GM18520 (cell line): Measurements from ENCODE around the gene ABRAXAS1.
"Not testable (repeated sequence)": the region's sequence is repeated elsewhere in the genome, so short reads cannot be mapped to it uniquely, and the experiment has no call there.

Experiments used
- ATAC-seq: cut with Tn5 transposase; IDR thresholded peaks from one replicate; pipeline ENCODE4 v1.9.1; 2021; ENCODE audit not compliant: unreplicated experiment

ABRAXAS1 gene

DNA sequence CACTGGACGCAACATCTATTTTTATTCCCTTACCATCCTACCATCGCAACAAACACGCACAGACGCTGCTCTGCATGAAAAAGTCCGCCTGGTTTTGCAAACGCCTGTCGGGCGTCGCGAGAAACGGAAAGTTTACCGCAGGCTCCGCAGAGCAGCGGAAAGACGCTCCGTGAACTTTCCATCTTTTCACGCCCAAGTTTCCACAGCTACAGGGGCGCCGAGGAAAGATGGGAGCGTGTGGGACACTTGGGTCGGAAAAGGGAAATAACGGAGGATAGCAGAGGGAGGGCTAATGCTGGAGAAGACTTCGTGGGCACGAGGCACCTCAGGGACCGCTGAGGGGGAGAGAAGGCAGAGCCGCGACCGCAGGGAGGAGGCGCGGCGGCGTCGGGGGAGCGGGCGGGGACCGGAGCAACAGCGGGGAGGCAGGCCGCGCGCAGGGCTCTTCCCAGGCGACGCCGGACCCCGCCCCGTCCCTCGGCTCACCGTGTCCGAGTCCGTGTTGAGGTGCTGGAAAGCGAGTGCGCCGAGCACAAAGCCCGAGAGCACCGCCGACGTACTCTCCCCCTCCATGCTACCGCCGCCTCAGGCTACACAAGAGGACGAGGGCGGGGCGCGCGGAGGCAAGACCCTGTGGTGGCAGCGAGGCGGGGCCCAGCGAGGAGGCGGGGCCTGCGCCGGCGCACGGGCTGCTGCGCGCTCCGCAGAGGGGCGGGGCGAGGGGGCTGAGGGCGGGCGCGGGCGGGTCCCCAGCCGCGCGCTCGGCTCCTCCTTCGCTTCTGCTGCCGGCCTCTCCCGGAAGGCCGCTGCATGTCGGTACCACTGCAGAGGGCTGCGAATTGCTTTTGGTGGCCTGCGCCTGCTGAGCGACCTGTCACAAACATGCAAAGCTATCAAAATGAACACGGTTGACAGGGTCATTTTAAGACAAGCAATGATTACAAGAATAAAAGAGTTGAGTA lies at the start of gene ABRAXAS1:
ABRAXAS1 (minus strand) TSS at position 601 of the 962 bp plus-strand sequence; CDS start at position 573, 28 bp downstream.
- ATAC-seq, result peak; percentile 96

DNA sequence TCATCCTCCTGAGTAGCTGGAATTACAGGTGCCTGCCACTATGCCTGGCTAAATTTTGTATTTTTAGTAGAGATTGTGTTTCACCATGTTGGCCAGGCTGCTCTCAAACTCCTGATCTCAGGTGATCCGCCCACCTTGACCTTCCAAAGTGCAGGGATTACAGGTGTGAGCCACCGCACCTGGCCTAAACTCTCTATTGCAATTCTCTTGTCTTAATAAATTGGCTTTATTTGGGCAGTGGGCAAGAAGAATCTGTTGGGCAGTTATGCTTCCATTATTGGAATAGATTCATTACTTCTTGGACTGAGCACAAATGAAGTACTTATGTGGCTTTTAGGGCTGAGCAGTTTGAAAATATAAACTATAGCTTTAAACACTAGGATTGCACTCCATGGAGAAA lies 42.8 kb upstream of the ABRAXAS1 start:
- no peak for ATAC-seq

DNA sequence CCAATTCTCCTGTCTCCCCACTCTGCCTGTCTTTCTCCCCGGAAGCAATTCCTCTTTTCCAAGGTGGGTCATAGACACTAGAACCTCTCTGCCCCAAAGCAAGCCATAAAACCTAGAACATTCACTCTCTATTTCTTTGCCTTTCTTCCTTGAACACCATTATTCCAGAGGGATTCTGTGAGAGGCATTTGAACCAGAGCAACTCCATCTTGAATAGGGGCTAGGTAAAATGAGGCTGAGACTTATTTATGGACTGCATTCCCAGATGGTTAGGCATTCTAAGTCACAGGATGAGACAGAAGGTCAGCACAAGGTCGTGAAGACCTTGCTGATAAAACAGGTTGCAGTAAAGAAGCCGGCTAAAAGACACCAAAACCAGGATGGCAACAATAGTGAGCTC lies 37.3 kb upstream of the ABRAXAS1 start:
- ATAC-seq, result no peak

DNA sequence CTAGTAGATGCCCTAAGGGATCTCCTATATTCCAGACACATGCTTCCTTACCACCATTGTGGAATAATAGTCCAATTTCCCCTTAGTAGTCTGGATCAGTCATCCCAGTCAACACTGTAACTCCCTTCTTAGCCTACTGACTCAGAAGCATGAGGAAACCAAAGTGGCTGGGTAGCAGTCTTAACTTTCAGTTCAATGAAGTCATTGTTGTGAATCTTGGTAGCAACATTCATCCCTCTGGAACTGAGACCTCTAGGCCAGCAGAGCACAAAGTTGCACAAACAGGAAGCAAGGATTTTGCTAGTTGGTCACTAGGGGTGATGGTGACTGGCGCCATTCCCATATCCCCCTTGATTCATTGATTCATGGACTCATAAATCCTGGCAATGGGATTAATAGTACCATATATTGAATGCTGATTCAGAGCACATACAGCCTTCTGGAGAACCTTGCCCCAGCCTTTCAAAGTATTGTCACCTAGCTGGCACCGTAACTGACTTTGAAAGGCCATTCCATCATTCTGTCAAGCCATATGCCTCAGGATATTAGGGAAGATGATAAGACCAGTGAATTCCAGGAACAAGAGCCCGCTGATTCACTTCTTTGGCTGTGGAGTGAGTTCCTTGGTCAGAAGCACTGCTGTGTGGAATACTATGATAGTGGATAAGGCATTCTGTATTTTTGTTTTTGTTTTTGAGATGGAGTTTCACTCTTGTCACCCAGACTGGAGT lies 31.3 kb upstream of the ABRAXAS1 start:
- ATAC-seq, result no peak

DNA sequence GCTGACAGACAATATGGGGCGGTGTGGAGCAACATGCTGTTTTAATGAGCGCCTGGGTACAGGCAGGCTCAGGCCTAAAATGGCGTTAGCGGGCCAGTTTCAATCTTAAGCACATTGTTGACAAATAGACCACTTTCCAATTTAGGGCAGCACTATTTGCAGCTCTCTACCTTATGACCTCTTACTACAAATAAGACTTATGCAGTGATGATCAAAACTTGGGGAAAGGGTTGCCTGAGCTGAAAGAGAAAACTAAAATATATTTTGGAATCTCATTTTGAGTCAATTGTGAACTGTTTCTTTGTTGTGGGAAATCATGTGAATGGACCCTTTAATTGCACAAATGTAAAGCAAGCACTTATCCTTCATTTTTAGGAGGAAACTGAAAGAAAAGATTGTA lies 25.5 kb upstream of the ABRAXAS1 start:
- ATAC-seq, result no peak

DNA sequence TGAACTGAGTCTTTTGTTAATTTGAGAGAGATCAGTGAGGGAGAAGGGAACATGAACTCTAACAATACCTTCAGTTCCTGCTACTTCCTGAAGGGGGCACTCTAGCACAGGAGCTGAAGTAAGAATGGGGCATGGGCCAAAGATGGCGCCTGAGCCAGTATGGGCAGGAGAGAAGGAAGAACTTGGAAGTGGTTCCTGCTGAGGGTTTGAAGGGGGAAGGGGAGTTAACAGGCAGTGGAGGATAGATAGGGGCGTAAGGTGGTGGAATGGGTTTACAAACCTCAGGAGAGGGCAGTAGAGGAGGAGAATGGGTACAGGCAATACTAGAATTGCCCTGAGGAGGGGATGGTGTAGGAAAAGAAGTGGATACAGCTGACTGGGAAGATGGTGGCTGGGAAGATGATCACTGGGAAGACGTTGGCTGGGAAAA lies 24.3 kb upstream of the ABRAXAS1 start:
- not testable (repeated sequence) for ATAC-seq

DNA sequence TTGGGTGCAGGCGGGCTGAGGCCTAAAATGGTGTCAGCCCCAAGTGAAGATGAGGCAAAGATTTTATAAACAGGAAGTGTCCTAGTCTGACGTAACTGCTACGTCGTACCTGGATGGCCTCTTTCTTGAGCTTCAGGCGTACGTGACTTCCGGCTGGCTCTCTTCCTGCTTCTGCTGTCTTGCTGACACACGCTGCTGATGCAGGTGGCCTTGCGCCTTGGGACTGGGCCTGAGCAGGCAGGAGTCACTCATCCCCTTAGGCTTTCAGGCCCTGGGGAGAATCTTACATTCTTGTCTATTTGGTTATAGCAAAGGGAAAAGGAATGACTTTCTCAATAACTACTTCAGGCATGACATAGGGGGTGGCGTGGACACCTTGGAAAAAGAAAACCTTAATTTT lies 20.1 kb upstream of the ABRAXAS1 start:
- ATAC-seq, result no peak

DNA sequence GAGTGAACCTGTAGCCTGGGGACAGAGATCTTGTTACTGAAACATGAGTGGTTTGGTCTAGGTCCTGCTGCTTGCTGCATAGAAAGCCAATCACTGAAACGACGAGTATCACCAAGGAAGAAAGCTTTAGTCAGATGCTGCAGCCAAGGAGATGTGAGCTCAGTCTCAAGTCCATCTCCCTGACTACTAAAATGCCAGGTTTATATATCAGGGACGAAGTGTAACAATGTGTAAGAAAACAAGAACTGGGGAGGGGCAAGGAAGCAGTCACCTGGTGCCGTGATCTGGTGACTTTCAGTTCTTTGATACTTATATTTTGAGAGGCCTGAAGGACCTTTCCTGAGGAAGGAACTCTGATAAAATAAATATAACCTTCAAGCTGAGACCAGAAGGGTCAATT lies 19.6 kb upstream of the ABRAXAS1 start:
- ATAC-seq, result no peak

DNA sequence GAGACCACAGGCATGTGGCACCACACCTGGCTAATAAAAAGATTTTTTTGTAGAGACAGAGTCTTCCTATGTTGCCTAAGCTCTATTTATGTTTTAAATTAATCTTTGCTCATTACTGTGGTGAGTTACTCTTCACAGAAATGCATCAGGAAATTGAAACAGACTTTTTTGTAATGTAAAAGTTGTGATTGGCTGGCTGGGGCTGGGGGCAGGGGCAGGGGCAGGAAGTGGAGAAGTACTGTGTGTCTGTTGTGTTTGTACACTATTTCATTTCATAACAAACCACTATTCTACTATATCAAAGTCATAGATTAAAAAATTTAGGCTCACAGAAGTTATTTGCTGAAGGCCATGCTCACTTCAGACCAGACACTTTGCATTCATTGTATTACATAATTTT lies 19.1 kb upstream of the ABRAXAS1 start:
- ATAC-seq, result no peak

DNA sequence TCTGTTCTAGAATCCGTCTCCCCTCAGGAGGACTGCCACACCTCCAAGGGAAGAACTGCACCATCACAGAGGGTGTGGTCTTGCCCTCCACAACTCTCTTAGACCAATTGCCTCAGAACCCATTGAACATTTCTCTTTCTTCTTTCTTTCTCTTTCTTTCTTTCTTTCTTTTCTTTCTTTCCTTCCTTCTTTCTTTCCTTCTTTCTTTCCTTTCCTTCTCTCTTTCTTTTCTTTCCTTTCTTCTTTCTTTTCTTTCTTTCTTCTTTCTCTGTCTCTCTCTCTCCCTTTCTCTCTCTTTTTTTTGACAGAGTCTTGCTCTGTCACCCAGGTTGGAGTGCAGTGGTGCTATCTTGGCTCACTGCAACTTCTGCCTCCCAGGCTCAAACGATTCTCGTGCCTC lies 16.8 kb upstream of the ABRAXAS1 start:
- not testable (repeated sequence) for ATAC-seq

DNA sequence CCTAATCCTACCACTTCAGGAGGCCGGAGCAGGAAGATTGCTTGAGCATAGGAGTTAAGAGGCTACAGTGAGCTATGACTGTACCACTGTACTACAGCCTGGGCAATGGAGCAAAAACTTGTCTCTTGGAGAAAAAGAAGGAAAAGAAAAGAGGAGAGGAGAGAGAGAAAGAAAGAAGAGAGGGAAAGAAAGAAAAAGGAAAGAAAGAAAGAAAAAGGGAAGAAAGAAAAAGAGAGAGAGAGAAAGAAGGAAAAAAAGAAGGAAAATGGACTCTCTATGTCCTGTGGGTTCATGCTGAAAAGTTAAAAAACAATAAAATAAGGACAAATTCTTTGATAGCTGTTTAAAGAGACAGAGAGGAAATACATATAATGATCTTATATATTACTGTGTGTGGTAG lies 13.3 kb upstream of the ABRAXAS1 start:
- no peak for ATAC-seq

DNA sequence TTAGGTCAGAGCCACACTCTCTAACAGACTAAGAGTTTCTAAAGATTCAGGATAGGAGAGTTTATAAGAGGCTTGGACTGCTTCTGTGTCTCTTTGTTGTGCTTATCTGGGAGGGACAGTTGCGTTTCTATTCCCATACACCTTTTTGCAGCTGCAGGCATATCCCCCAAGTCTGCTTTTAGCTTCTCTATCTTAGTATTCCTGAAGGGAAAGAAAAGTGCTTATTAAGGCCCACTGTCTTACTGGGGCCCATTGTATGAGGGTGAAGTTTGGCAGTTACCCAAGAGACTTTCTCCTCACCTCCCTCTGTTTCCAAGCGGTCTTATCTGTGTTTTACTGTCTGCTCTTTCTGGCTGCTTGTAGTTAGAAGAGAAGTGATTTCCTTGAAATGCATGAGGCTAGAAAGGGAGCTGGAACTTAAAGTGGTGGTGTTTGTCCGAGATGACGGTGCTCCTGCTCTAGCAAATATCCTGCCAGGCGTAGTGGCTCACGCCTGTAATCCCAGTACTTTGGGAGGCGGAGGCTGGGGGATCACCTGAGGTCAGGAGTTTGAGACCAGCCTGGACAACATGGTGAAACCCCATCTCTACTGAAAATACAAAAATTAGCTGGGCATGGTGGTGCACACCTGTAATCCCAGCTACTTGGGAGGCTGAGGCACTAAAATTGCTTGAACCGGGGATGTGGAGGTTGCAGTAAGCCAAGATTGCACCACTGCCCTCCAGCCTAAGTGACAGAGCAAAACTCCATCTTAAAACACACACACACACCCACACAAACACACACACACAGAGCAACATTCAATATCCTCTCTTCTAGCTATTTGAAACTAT lies 11.4 kb upstream of the ABRAXAS1 start:
- ATAC-seq, result not testable (repeated sequence)

DNA sequence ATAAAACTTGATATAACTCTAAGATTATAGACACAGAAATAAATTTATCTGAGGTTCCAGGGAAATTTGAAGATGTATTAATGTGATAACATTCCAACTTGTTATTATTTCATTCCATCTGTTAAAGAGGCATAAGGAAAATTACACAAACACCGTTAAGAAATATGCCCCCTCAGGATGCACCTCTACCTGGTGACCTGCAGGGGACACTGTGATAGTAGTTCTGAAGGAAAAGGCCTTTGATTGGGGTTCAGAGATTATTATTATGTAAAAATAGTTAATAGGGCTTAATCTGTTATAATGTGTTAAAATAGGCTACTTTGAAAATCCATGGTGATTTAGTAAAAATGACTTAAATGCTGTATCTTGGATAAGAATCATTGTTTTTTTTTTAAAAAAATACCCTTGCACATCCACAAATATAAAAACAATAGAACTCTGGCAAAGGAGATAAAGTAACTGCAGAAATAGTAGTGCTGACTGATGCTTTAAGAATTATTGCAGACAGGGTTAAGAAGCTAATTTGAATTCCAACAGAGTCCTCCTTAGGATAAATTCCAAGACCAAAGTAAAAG lies 6.1 kb upstream of the ABRAXAS1 start:
- ATAC-seq, result no peak

DNA sequence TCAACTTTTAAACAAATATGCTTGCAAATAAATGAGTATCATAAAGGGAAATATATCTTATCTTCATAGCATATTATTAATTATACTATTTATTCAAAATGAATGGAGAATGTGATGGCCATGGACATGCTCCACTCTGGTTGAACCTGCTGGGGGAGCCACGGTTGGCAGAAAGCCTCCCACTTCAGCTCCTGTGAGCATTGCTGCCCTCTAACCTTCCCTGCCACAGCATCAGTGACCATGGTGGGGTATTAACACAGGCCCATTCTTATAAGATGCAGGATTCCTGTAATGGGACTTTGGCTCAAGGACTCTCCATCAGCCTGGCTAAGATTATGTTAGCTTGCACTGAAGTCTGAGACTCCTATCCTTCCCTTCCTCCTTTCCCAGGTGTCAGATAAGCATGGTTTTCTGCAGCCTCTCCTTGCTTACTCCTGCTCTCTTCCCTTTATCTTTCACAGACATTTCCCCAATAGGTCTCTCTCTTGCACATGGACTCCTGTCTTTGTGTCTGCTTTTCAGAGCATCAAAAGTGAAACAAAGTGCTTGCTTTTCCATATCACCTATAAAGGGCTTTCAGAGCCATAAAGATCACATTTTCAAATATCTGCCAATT lies 4.9 kb upstream of the ABRAXAS1 start:
- ATAC-seq, result no peak

DNA sequence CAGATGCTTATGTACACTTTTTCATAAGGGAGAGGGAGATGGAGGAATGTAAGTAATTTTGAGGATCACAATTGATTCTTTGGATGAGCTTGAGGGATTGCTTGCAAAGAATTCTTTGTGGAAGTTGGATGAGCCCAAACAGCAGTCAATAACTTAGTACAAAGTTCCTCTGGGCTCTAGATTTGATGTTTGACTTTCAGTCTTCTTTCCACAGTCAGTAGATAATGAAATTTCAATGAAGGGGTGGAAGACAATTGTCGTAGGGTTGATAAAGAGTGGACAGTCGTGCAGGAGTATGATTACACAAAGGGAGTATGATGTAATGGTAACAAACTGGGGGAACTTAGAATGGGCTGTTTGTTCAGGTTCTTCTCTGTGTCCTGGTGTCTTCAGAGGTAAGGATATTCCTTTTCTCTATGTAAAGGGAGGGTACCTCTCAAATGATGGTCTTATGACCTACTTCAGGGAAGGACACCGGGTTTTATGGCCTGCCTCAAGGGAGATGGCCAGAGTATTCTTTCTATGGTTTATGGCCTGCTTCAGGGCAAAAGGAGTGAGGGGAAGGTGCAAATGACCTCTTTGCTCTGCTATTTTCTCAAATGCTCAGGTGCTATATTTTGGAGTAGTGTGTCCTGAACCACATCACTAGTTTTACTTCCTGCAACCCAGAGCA lies 1.7 kb upstream of the ABRAXAS1 start:
- no peak for ATAC-seq

DNA sequence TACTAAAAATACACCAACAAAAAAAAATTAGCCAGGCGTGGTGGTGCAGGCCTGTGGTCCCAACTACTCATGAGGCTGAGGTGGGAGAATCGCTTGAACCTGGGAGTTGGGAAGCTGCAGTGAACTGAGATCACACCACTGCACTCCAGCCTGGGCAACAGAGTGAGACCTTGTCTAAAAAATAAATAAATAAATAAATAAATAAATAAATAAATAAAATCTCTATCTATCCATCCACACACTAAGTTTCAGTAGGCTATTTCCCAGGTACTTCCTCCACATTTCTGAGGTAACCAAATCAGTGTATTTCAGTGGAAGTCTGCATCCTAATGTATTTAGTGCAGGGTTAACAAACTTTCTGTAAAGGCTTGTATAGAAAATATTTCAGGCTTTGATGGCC lies 10.9 kb downstream of the ABRAXAS1 start:
- ATAC-seq, result no peak

DNA sequence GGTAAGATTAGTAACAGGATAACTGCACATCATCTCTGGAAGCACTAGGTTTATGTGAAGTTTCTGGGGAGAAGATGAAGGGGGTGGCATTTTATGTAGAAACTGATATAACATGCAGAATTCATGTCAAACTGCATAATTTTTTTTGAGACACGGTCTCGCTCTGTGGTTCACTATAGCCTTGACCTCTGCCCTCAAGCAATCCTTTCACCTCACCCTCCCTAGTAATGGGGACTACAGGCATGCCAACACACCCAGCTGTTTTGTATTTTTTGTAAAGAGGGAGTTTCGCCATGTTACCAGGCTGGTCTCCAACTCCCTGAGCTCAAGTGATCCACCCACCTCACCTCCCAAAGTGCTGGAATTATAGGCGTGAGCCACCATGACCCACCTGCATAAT lies 11.5 kb downstream of the ABRAXAS1 start:
- no peak for ATAC-seq

DNA sequence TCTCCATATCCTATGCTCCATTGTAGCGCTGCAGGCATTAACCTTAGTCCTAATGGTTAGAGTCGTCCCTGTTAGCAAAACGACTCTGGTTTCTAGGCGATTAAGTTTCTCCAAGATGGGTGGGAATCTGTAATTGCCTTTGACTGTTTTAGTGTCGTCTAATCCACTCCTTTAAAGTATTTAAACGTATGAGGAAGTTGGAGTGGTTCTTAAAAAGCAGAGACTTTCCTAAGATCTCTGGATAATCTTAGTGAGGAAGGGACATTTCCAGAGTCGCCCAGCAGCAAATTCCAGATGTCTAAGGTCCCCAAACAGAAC lies 28.8 kb downstream of the ABRAXAS1 start:
- ATAC-seq, result no peak

DNA sequence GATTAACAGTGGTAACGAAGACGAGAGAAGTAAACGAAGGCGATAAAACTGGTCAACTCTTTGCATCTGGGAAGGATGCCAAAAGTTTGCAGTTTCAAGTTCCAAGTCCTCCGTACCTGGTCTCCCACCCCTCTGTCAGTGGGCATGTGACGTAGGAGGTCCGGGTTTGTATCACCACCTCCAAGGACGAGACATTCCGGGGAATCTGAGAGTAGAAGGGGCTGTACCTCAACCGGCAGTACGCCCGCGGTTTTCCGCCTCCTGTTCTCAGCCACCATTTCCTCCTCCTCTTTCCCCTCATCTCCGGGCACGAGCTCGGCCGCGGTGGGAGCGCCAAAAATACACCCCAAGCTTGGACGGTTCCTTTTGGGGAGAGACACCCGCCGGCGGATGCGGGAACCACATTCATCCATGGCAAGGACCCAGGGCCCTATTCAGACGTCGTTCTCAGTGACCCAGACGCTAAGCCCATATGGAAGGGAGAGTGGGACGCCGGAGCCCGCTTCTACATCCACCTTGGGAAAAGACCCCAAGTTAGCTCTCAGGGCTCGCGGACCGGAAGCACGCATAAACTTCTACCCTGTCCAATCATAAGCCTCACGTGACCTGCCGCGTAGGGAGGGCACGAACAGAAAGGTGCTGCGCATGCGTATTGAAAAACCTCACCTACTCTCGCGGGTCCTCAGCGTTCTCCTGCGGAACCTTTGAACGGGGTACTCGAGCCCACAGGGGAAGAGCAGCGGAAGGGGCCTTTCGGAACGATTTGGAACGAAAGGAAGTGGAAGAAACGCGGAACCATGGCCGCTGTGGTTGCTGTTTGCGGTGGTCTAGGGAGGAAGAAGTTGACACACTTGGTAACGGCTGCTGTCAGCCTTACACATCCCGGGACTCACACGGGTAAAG lies 29.4 kb downstream of the ABRAXAS1 start, which contains the start of the genes HELQ and MRPS18C:
HELQ (minus strand) TSS at position 543 of the 903 bp plus-strand sequence; CDS start at position 413, 130 bp downstream.
MRPS18C (plus strand) TSS at position 778 of the 903 bp plus-strand sequence; CDS start at position 798, 20 bp downstream.
- peak; percentile 96 for ATAC-seq
